Naive B cell (primary cell): ENCODE measurements around the gene HHATL. TPM values are rescaled to one million over a fixed set of nuclear protein-coding genes. Genes with fewer than 3 reads are reported as not detected.

ENCODE experiments used
- ATAC-seq, 2 donors: fragments of 150-1000 bp; cut with Tn5 transposase; 2 replicates each; pipeline ENCODE4 v1.10.0; 2021; ENCODE audit warnings: low read depth in 2 of 2, mild to moderate bottlenecking in 2 of 2, moderate library complexity in 2 of 2
- DNase-seq: peaks from one replicate; pipeline ENCODE4 v3.0.0; 2022
- H3K27ac Mint-ChIP-seq, 6 donors: one replicate each; pipeline ENCODE4 v1.8.0; 2020 to 2022; ENCODE audit warnings: mild to moderate bottlenecking in 6 of 6, mixed read lengths in 6 of 6, moderate library complexity in 5 of 6, inconsistent platforms in 2 of 6
- H3K27me3 Mint-ChIP-seq, 3 donors: one replicate each; pipeline ENCODE4 v1.8.0; 2021 to 2022; ENCODE audit warnings: mixed read lengths in 3 of 3, mild to moderate bottlenecking in 1 of 3
- H3K36me3 Mint-ChIP-seq, 2 donors: one replicate each; pipeline ENCODE4 v1.8.0; 2020 to 2022; ENCODE audit warnings: mixed read lengths in 2 of 2, inconsistent platforms in 1 of 2, mild to moderate bottlenecking in 1 of 2
- H3K4me1 Mint-ChIP-seq, 3 donors: one replicate each; pipeline ENCODE4 v1.8.0; 2020 to 2022; ENCODE audit warnings: mixed read lengths in 3 of 3, inconsistent platforms in 1 of 3, mild to moderate bottlenecking in 1 of 3, moderate library complexity in 1 of 3
- H3K4me3 Mint-ChIP-seq, 8 donors: one replicate each; pipeline ENCODE4 v1.8.0; 2020 to 2022; ENCODE audit warnings: mild to moderate bottlenecking in 8 of 8, mixed read lengths in 8 of 8, moderate library complexity in 8 of 8, inconsistent platforms in 2 of 8
- H3K9me3 Mint-ChIP-seq, 7 donors: one replicate each; pipeline ENCODE4 v1.8.0; 2020 to 2022; ENCODE audit warnings: mixed read lengths in 7 of 7, mild to moderate bottlenecking in 5 of 7, inconsistent platforms in 2 of 7, moderate library complexity in 1 of 7
- polyA plus RNA-seq, 6 donors: library from polyadenylated mRNA; unstranded; fragments of 300-500 nt; fragmentation: Illumina TruSeq; gene quantifications; one replicate each; pipeline ENCODE4 v1.2.3, GENCODE V29; 2021; ENCODE audit warnings: low read depth in 6 of 6

The HHATL gene
- polyA plus RNA-seq, 6 donors from 2014 or later: not detected

DNA sequence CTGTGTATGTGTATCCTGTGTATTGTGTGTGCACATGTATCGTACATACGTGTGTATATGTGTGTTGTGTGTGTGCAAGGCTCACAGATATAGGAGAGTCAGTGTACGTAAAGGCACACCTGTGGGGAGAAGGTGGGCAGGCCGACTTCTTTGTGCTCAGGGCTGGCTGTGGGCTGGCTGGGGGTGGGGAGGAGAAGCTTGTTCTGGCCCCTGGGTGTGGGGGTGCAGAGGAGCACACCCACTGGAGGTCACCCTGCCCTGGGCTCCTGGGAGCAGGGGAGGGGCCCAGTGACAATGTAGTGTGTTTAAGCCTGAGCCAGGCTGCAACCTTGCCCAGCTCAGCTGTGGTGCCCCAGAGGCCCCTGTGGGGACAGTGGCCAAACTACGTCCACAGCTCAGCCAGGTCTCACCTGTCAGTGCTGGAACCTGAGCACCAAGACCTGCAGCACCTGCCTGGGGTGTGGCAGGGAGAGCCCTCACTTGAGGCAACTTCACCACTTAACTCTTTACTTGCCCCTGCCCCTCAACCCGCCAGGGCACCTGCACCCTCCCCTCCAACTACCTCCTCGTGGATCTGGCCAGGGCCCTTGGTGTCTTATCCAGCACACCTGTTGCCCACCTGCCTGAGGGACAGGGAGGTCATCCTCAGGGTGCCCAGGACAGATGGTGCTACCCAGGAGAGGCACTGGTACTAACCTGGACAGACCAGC lies 2.6 kb upstream of the HHATL start:
- H3K4me3 Mint-ChIP-seq: no peak overlapping the region
- H3K27ac Mint-ChIP-seq: no peak overlapping the region
- H3K9me3 Mint-ChIP-seq: peaks cover 0 to 1% (median 0%) of the 10 kb centered on the region in 7 donors
- no peaks in the 10 kb centered on the region for H3K36me3 Mint-ChIP-seq
- peaks cover 0 to 5% (median 0%) of the 10 kb centered on the region in 3 donors for H3K4me1 Mint-ChIP-seq
- peaks cover 17 to 55% (median 46%) of the 10 kb centered on the region in 3 donors for H3K27me3 Mint-ChIP-seq
- DNase-seq (no peak), ATAC-seq (no peak)

DNA sequence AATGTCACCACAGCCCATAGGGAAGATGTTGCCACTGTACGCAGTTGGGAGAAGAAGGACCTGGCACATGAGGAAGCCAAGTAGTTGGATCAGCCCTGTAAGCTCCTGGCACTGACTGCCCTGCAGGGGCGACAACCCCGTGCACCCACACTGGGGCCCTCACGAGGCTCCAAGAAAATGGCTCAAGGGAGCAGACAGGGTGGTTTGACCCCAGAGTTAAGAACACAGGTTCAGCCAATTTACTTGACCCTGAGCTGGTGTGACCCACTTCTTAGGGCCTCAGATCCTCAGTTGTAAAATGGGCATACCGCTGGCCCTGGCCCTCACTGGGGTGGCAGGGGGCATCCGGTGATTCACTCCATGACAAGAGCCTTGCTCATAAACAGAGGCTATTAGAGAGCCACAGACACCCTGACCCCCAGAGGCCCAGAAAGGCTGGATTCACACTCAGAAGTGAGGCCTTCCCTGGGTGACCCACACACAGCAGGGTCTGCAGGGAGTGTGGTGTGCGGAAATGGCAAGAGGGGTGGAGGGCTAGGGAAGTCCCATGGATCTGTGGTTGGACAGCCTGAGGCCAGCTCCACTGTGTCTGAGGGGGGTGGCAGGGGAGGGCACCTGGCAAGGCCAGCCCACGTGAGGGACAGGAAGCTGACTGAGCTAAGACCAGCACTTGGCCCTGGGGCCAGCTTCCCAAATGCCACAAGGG lies 1.7 kb upstream of the HHATL start:
- peaks cover 0 to 10% (median 0%) of the 10 kb centered on the region in 3 donors for H3K4me1 Mint-ChIP-seq
- no peak overlapping the region for H3K27ac Mint-ChIP-seq
- no peaks in the 10 kb centered on the region for H3K36me3 Mint-ChIP-seq
- peaks cover 0 to 6% (median 0%) of the 10 kb centered on the region in 7 donors for H3K9me3 Mint-ChIP-seq
- peak overlapping the region in 1 of 8 donors; percentile 34 for H3K4me3 Mint-ChIP-seq
- peaks cover 22 to 53% (median 52%) of the 10 kb centered on the region in 3 donors for H3K27me3 Mint-ChIP-seq
- DNase-seq (no peak), ATAC-seq (no peak)

- H3K36me3 Mint-ChIP-seq: no peaks in the 10 kb centered on the region
- H3K9me3 Mint-ChIP-seq: peaks cover 0 to 6% (median 0%) of the 10 kb centered on the region in 7 donors
- DNase-seq (no peak), ATAC-seq (no peak)
- H3K4me1 Mint-ChIP-seq: peaks cover 0 to 10% (median 0%) of the 10 kb centered on the region in 3 donors
- H3K27ac Mint-ChIP-seq: no peak overlapping the region
- peaks cover 22 to 49% (median 47%) of the 10 kb centered on the region in 3 donors for H3K27me3 Mint-ChIP-seq
- no peak overlapping the region for H3K4me3 Mint-ChIP-seq
Observed at GRCh38 chr3:42703695-42704025, 1.1 kb upstream of the HHATL start.

DNA sequence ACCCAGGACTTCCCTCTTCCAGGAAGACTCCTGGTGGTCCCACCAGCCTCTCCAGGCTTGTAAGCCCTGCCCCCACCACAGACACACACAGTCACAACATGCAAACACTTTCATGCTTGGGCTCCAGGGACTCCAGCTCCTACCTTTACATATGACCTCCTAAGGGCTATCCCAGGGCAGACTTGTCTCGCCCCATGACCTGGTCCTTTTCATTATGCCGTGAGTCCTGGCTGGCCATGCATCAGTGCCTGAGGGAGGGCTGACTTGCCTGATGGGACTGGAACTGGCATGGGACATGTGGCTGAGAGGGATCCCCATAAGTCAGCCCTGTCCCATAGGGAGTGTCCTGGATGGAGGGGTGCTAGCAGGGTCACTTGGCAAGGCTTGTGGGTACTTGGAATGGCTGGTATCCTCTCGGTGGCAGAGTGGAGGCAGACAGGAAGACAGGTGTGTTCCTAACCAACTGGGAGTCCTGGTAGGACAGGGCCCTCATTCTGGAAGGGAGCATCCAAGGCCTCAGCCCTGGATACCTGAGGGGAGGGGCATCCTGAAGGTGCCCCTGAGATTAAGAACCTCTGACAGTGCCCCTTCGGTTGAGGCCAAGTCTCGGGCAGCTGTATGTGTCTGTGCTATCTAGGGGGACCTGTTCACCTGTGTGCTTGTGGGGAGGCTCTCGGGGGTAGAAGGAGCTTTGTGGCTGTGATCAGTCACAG lies 540 bp upstream of the HHATL start:
- peaks cover 0 to 10% (median 0%) of the 10 kb centered on the region in 3 donors for H3K4me1 Mint-ChIP-seq
- H3K36me3 Mint-ChIP-seq: no peaks in the 10 kb centered on the region
- ATAC-seq (no peak), DNase-seq (no peak)
- H3K9me3 Mint-ChIP-seq: peaks cover 0 to 6% (median 0%) of the 10 kb centered on the region in 7 donors
- no peak overlapping the region for H3K4me3 Mint-ChIP-seq
- peaks cover 22 to 49% (median 47%) of the 10 kb centered on the region in 3 donors for H3K27me3 Mint-ChIP-seq
- no peak overlapping the region for H3K27ac Mint-ChIP-seq

DNA sequence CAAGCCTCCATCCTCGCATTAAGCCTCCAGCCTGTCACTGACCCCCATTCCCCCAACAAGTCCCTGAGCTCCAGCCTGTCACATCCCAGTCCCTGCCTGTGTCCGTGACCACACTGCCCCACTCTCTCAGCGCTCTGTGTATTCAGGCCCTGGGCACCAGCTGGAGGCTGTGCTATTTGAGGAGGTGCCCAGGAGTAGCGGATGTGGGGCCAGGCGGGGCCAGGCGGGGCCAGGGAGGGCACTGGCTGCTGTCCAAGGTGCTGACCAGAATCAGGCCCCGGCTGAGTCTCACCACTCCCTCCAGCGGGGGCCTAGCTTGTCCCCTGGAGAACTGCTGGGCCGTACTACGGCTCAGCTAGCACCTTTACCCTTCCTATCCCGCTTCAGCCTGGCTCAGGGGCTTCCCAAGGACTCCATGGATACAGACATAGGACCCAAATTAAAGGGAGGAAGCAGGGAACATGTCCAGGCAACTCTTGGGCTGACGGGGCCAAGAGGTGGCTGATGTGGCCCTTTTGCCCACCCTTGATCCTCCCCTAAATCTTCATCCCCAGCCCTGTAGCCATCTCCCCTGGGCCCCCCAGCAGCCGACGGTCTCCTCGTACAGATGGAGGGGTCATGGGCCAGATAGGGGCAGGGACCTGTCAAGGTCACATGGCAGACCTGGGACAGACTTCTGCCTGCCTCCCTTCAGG lies 1.1 kb downstream of the HHATL start:
- ATAC-seq (no peak), DNase-seq (peak; percentile 20)
- H3K4me3 Mint-ChIP-seq: no peak overlapping the region
- H3K27ac Mint-ChIP-seq: no peak overlapping the region
- peaks cover 22 to 41% (median 38%) of the 10 kb centered on the region in 3 donors for H3K27me3 Mint-ChIP-seq
- H3K36me3 Mint-ChIP-seq: no peaks in the 10 kb centered on the region
- peaks cover 0 to 10% (median 0%) of the 10 kb centered on the region in 3 donors for H3K4me1 Mint-ChIP-seq
- peaks cover 0 to 6% (median 0%) of the 10 kb centered on the region in 7 donors for H3K9me3 Mint-ChIP-seq

DNA sequence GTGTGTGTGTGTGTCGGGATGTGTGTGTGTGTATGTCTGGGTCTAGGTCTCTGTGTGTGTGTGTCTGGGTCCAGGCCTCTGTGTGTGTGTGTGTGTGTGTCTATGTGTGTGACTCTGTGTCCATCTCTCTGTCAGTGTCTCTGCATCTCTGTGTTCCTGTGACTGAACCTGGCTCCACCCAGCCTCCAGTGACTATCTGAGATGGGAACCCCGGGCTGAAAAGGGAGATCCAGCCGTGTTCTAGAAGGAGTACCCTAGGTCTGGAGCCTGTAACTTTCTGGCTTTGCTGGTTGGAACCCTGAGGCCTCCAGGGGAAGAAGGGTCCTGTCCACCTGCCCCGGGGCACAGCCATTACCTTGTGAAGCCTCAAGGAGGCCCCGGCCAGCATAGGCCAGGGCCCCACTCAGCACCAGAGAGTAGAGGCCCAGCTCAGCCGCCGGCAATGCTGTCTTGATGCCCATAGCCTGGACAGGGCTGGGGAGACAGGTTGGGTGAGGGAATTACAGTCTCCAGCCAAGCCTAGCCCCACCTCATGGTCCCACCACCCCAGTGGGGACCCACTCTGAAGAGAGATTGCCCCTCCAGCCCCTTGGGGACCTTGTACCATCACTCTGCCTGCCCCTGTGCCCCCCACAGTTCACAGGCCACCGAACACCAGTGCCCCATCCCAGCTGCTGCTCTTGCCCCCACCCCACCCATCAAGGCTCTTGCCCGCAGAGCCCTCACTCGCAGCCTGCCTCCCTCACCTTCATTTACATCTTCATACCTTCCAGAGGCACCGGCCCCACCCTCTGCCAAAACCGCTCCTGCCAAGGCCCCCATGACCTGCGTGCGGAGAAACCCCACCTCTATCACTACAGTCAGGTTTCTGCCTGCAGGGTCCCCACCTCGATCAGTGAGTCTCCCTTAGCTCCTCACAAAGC lies 2.0 kb downstream of the HHATL start:
- peaks cover 0 to 6% (median 0%) of the 10 kb centered on the region in 7 donors for H3K9me3 Mint-ChIP-seq
- no peaks in the 10 kb centered on the region for H3K36me3 Mint-ChIP-seq
- H3K27me3 Mint-ChIP-seq: peaks cover 18 to 41% (median 32%) of the 10 kb centered on the region in 3 donors
- no peak overlapping the region for H3K27ac Mint-ChIP-seq
- no peak overlapping the region for H3K4me3 Mint-ChIP-seq
- peaks cover 0 to 10% (median 0%) of the 10 kb centered on the region in 3 donors for H3K4me1 Mint-ChIP-seq
- ATAC-seq (no peak), DNase-seq (no peak)

DNA sequence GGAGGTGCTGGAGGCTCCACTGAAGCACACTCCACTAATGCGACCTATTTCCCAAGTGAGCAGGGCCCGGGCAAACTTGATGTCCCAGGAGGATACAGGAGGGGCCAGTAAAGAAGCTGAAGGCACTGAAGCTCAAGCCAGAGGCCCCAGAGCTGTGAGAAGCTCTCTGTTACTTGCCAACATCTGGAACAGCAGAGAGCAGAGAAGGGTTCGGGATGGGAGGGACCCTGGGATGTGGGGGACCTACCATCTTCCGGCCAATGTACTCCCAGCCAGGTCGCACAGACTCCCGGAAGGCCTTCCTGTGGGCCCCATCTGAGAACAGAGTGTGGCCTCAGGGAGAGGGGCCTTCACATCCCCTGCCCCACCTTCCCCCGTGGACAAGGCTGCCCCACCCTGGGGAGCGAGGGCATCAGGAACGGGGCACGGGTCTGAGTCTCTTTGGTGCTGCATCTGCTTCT lies 3.1 kb downstream of the HHATL start:
- Mint-ChIP-seq H3K4me1 (peaks cover 0 to 10% (median 0%) of the 10 kb centered on the region in 3 donors), H3K4me3 (no peak overlapping the region), H3K27ac (peak overlapping the region in 1 of 6 donors; percentile 1), H3K27me3 (peaks cover 18 to 35% (median 29%) of the 10 kb centered on the region in 3 donors), H3K9me3 (peaks cover 0 to 6% (median 0%) of the 10 kb centered on the region in 7 donors), H3K36me3 (no peaks in the 10 kb centered on the region)
- ATAC-seq (no peak), DNase-seq (no peak)

- Mint-ChIP-seq H3K4me3 (no peak overlapping the region), H3K4me1 (peaks cover 0 to 10% (median 0%) of the 10 kb centered on the region in 3 donors)
Observed at GRCh38 chr3:42698911-42699230, 3.7 kb downstream of the HHATL start.

GRCh38 chr3:42698216-42698910 lies 4.2 kb downstream of the HHATL start:
- H3K36me3 Mint-ChIP-seq: no peaks in the 10 kb centered on the region
- peaks cover 17 to 29% (median 27%) of the 10 kb centered on the region in 3 donors for H3K27me3 Mint-ChIP-seq
- H3K27ac Mint-ChIP-seq: peak overlapping the region in 1 of 6 donors; percentile 2
- DNase-seq (no peak), ATAC-seq (no peak)
- peaks cover 0 to 10% (median 0%) of the 10 kb centered on the region in 3 donors for H3K4me1 Mint-ChIP-seq
- peaks cover 0 to 6% (median 0%) of the 10 kb centered on the region in 7 donors for H3K9me3 Mint-ChIP-seq
- H3K4me3 Mint-ChIP-seq: peak overlapping the region in 1 of 8 donors; percentile 68

More at GRCh38 chr3:42698911-42699230, 3.7 kb downstream of the HHATL start:
- no peak overlapping the region for H3K27ac Mint-ChIP-seq
- H3K27me3 Mint-ChIP-seq: peaks cover 18 to 32% (median 29%) of the 10 kb centered on the region in 3 donors
- ATAC-seq (no peak), DNase-seq (no peak)
- peaks cover 0 to 6% (median 0%) of the 10 kb centered on the region in 7 donors for H3K9me3 Mint-ChIP-seq
- H3K36me3 Mint-ChIP-seq: no peaks in the 10 kb centered on the region

DNA sequence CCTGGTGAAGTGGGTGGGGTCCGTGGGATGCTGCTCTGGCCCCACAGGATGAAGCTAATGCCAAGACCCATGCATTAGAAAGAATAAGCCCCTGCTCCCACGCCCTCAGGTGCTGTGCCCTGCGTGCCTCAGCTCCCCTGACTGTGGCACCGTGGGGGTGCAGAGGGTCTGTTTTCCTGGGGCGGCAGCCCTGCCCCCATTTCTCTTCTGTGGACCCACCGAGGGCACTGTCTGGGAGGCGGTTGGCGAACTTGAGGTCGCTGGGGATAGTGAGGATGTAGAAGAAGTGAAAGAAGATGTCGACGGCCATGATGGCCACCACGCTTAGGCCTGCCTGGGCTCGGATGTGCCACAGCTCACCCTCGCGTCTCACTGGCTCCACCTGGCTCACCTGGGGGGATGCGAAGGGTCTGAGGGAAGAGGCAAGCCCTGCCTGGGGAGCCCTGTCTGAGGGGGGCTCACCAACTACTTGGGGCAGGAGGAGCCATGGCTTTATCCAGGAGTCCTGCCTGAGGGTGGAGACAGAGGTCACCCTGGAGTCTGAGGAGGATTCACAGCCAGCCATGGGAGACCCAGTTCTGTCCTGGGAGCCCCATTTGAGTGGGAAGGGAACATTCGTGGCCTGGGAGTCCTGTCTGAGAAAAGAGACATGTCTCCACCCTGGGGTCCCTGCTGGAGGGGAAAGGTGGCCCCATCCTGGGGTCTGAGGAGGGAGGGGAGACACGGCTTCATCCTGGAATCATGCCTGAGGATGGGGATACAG lies 5.1 kb downstream of the HHATL start:
- Mint-ChIP-seq H3K4me1 (peaks cover 0 to 10% (median 0%) of the 10 kb centered on the region in 3 donors), H3K36me3 (no peaks in the 10 kb centered on the region), H3K4me3 (no peak overlapping the region), H3K27me3 (peaks cover 11 to 22% (median 21%) of the 10 kb centered on the region in 3 donors), H3K27ac (peak overlapping the region in 1 of 6 donors; percentile 32), H3K9me3 (peaks cover 0 to 6% (median 0%) of the 10 kb centered on the region in 7 donors)
- DNase-seq: no peak
- no peak for ATAC-seq
